Ishikawa (cell line): ENCODE results near the gene PSMB2.

Source experiments
- CEBPB ChIP-seq: IDR thresholded peaks from 2 replicates; pipeline ENCODE4 v1.6.1; 2012
- MAX ChIP-seq: IDR thresholded peaks from 2 replicates; pipeline ENCODE4 v1.6.1; 2012
- RAD21 ChIP-seq: IDR thresholded peaks from 2 replicates; pipeline ENCODE4 v1.6.1; 2012; ENCODE audit warnings: low read depth
- TF ChIP-seq, protein P1 (sequence below): IDR thresholded peaks from 2 replicates; pipeline ENCODE4 v1.6.1; 2012; ENCODE audit warnings: low read depth, mild to moderate bottlenecking

DNA sequence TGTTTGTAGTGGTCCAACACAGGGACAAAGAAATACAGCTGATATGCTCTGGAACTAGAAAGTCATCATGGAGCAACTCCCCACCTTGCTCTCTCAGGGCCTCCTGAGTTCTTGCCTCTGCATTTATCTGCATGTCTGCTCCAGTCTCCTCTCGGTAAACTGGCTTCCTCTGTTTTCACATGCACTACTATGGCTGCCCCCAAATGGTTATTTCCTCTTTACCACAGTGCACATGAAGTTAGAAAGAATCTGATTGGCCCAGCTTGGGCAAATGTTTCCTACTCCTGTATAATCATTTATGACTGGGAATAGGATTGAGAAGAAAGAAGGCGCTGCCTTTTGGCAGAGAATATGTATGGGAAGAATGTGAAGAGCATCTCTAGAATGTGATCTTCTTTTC, 16.5 kb upstream of the PSMB2 start:
- TF ChIP-seq, protein P1, sequence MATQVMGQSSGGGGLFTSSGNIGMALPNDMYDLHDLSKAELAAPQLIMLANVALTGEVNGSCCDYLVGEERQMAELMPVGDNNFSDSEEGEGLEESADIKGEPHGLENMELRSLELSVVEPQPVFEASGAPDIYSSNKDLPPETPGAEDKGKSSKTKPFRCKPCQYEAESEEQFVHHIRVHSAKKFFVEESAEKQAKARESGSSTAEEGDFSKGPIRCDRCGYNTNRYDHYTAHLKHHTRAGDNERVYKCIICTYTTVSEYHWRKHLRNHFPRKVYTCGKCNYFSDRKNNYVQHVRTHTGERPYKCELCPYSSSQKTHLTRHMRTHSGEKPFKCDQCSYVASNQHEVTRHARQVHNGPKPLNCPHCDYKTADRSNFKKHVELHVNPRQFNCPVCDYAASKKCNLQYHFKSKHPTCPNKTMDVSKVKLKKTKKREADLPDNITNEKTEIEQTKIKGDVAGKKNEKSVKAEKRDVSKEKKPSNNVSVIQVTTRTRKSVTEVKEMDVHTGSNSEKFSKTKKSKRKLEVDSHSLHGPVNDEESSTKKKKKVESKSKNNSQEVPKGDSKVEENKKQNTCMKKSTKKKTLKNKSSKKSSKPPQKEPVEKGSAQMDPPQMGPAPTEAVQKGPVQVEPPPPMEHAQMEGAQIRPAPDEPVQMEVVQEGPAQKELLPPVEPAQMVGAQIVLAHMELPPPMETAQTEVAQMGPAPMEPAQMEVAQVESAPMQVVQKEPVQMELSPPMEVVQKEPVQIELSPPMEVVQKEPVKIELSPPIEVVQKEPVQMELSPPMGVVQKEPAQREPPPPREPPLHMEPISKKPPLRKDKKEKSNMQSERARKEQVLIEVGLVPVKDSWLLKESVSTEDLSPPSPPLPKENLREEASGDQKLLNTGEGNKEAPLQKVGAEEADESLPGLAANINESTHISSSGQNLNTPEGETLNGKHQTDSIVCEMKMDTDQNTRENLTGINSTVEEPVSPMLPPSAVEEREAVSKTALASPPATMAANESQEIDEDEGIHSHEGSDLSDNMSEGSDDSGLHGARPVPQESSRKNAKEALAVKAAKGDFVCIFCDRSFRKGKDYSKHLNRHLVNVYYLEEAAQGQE: no peak
- TF ChIP-seq MAX: no peak
- TF ChIP-seq RAD21: no peak
- no peak for TF ChIP-seq CEBPB
